ENCODE data around the gene PRICKLE4. TPM values are rescaled to one million over a fixed set of nuclear protein-coding genes. Genes with fewer than 3 reads are reported as not detected.

Gene PRICKLE4
- total and polyA plus RNA-seq, 4 donors = 2.9 to 6.9 (median 5.5) TPM

DNA sequence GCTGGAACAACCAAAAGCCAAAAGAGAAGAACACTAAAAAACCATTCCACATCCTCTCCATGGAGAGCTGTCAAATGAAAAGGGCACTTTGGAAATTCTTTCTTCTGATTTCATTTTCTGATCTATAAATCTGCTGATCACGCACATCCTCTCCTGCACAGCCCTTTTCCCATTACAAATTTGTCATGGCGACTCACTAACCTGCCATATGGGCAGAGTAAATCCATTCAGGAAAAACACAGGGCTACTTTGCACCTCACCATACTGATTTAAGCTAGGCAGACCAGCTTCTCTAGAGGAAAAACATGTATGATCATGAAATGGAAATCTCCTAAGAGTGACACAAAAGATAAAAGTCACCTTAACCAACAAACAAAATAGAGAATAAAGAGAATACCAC is 32.9 kb downstream of the PRICKLE4 start:
- Histone ChIP-seq H3K9ac (ENCODE audit: insufficient read depth in 1 of 2, low read length in 2 of 2) (no peak overlapping the region), H3K27ac (ENCODE audit: low read depth in 1 of 2, low read length in 1 of 2) (no peak overlapping the region), H3K36me3 (ENCODE audit: control insufficient read depth in 4 of 4, insufficient read depth in 4 of 4, low read length in 4 of 4) (peaks cover 0 to 5% (median 0%) of the 10 kb centered on the region in 4 donors), H3K4me1 (ENCODE audit: control insufficient read depth in 5 of 5, insufficient read depth in 5 of 5, low read length in 5 of 5) (peaks cover 0 to 6% (median 0%) of the 10 kb centered on the region in 5 donors), H3K4me3 (no peak overlapping the region), H3K9me3 (ENCODE audit: control insufficient read depth in 4 of 4, insufficient read depth in 3 of 4, low read length in 3 of 4) (no peaks in the 10 kb centered on the region), H3K27me3 (ENCODE audit: control insufficient read depth in 3 of 3, insufficient read depth in 3 of 3, low read length in 2 of 3) (no peaks in the 10 kb centered on the region)
- no peak for ATAC-seq (ENCODE audit: insufficient read depth, low FRiP score)
- TF ChIP-seq, protein P1, sequence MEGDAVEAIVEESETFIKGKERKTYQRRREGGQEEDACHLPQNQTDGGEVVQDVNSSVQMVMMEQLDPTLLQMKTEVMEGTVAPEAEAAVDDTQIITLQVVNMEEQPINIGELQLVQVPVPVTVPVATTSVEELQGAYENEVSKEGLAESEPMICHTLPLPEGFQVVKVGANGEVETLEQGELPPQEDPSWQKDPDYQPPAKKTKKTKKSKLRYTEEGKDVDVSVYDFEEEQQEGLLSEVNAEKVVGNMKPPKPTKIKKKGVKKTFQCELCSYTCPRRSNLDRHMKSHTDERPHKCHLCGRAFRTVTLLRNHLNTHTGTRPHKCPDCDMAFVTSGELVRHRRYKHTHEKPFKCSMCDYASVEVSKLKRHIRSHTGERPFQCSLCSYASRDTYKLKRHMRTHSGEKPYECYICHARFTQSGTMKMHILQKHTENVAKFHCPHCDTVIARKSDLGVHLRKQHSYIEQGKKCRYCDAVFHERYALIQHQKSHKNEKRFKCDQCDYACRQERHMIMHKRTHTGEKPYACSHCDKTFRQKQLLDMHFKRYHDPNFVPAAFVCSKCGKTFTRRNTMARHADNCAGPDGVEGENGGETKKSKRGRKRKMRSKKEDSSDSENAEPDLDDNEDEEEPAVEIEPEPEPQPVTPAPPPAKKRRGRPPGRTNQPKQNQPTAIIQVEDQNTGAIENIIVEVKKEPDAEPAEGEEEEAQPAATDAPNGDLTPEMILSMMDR (IDR thresholded peaks at IDR 0.05; ENCODE audit: control extremely low read depth, extremely low read depth) = no peak
- 91 to 96% methylated on average over 2 of the region's 2 CpGs for WGBS, 2 donors
- DNase-seq = no peak

DNA sequence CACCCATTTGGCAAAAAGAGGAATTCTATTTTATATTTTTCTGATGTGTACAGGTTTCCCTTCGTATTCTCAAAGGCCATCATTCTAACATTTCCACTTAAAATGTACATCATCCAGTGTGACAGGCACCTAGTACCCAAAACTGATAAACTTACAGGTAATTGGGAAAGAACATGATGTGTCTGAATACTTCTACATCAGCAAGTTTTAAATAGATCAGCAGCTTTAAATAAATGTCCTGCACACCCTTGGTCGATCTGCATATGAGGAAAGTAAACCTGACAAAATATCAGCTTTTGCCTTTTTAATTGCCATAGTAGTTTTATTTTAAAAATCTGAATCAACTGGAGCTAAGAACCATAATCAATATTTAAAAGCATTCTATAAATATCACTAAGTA is 33.4 kb downstream of the PRICKLE4 start:
- Histone ChIP-seq H3K27ac (ENCODE audit: low read depth in 1 of 2, low read length in 1 of 2) (no peak overlapping the region), H3K27me3 (ENCODE audit: control insufficient read depth in 3 of 3, insufficient read depth in 3 of 3, low read length in 2 of 3) (no peaks in the 10 kb centered on the region), H3K36me3 (ENCODE audit: control insufficient read depth in 4 of 4, insufficient read depth in 4 of 4, low read length in 4 of 4) (peaks cover 0 to 5% (median 0%) of the 10 kb centered on the region in 4 donors), H3K9ac (ENCODE audit: insufficient read depth in 1 of 2, low read length in 2 of 2) (no peak overlapping the region), H3K4me1 (ENCODE audit: control insufficient read depth in 5 of 5, insufficient read depth in 5 of 5, low read length in 5 of 5) (peaks cover 0 to 6% (median 0%) of the 10 kb centered on the region in 5 donors), H3K9me3 (ENCODE audit: control insufficient read depth in 4 of 4, insufficient read depth in 3 of 4, low read length in 3 of 4) (no peaks in the 10 kb centered on the region), H3K4me3 (no peak overlapping the region)
- TF ChIP-seq, protein P1 (IDR thresholded peaks at IDR 0.05; ENCODE audit: control extremely low read depth, extremely low read depth) = no peak
- no peak for ATAC-seq (ENCODE audit: insufficient read depth, low FRiP score)
- WGBS, 2 donors = 89 to 96% methylated on average over 2 of the region's 2 CpGs
- no peak for DNase-seq

DNA sequence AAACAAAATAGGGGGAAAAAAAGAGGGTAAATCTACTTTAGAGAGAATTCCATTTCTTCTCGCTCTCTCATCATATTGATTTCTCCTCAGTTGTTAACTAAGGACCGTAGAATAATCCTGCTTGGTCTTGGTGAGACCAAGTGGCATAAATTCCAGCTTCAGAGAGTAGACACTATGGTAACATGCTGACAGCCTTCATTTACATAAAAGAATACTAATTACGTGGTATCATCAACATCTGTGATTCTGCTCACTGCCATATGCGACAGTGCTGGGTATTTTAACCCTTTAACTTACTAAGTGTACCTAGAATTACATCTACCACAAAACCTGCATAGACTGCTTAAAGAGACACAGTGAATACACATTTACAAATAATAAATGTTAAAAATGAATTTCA is 34.0 kb downstream of the PRICKLE4 start:
- no peak for DNase-seq
- peaks cover 0 to 5% (median 0%) of the 10 kb centered on the region in 4 donors for H3K36me3 ChIP-seq (ENCODE audit: control insufficient read depth in 4 of 4, insufficient read depth in 4 of 4, low read length in 4 of 4)
- 78 to 87% methylated on average over 4 of the region's 4 CpGs for WGBS, 2 donors
- H3K27me3 ChIP-seq (ENCODE audit: control insufficient read depth in 3 of 3, insufficient read depth in 3 of 3, low read length in 2 of 3) = no peaks in the 10 kb centered on the region
- no peak overlapping the region for H3K9ac ChIP-seq (ENCODE audit: insufficient read depth in 1 of 2, low read length in 2 of 2)
- H3K4me3 ChIP-seq = no peak overlapping the region
- TF ChIP-seq, protein P1 (IDR thresholded peaks at IDR 0.05; ENCODE audit: control extremely low read depth, extremely low read depth) = no peak
- ATAC-seq (ENCODE audit: insufficient read depth, low FRiP score) = no peak
- H3K27ac ChIP-seq (ENCODE audit: low read depth in 1 of 2, low read length in 1 of 2) = no peak overlapping the region
- H3K4me1 ChIP-seq (ENCODE audit: control insufficient read depth in 5 of 5, insufficient read depth in 5 of 5, low read length in 5 of 5) = peaks cover 0 to 6% (median 0%) of the 10 kb centered on the region in 5 donors
- no peaks in the 10 kb centered on the region for H3K9me3 ChIP-seq (ENCODE audit: control insufficient read depth in 4 of 4, insufficient read depth in 3 of 4, low read length in 3 of 4)

DNA sequence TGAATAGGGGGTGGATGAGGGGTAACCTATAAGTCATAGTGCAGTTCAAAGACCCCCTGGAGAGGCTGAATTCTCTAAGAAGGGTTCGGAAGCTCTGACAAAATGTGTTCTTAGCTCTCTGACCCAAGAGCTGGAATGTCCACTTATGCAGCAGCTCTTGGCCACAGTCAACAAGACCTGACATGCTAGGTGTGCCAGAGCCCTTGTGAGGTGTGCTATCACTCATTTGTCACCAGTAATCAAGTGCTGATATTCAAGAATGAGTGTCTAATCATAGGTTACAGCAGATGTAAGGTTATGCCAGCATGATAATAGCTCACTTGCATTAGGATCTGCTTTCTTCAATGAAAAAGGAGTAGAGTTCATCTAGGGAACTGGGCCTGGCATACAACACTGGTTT is 35.0 kb downstream of the PRICKLE4 start:
- Histone ChIP-seq H3K4me3 (no peak overlapping the region), H3K36me3 (ENCODE audit: control insufficient read depth in 4 of 4, insufficient read depth in 4 of 4, low read length in 4 of 4) (peaks cover 0 to 5% (median 0%) of the 10 kb centered on the region in 4 donors), H3K27ac (ENCODE audit: low read depth in 1 of 2, low read length in 1 of 2) (no peak overlapping the region), H3K4me1 (ENCODE audit: control insufficient read depth in 5 of 5, insufficient read depth in 5 of 5, low read length in 5 of 5) (peaks cover 0 to 6% (median 0%) of the 10 kb centered on the region in 5 donors), H3K27me3 (ENCODE audit: control insufficient read depth in 3 of 3, insufficient read depth in 3 of 3, low read length in 2 of 3) (no peaks in the 10 kb centered on the region), H3K9ac (ENCODE audit: insufficient read depth in 1 of 2, low read length in 2 of 2) (no peak overlapping the region), H3K9me3 (ENCODE audit: control insufficient read depth in 4 of 4, insufficient read depth in 3 of 4, low read length in 3 of 4) (no peaks in the 10 kb centered on the region)
- ATAC-seq (ENCODE audit: insufficient read depth, low FRiP score) (no peak), DNase-seq (no peak)
- WGBS, 2 donors = 70 to 86% methylated on average over 1 of the region's 1 CpG
- TF ChIP-seq, protein P1 (IDR thresholded peaks at IDR 0.05; ENCODE audit: control extremely low read depth, extremely low read depth) = no peak

All from lung (tissue), 12 donors.